Esophagus muscularis mucosa (tissue), 4 donors: ENCODE data around the gene MARVELD3. TPM values are rescaled to one million over a fixed set of nuclear protein-coding genes. Genes with fewer than 3 reads are reported as not detected.

Source experiments
- DNase-seq: peaks from one replicate; pipeline ENCODE4 v3.0.0-alpha.2; 2017; ENCODE audit errors: extremely low spot score
- H3K27ac ChIP-seq, 4 donors: fragments of 200-600 bp; sonication (generic); replicated peaks in 1 of 4; 1 replicate in 3 of 4; 2 replicates in 1 of 4; pipeline ENCODE4 v1.5.1; 2016 to 2019; ENCODE audit warnings: mild to moderate bottlenecking in 1 of 4
- H3K27me3 ChIP-seq, 4 donors: fragments of 200-600 bp; sonication (generic); one replicate each; pipeline versions ENCODE4 v1.5.1 to v1.6.0; 2016 to 2019
- H3K36me3 ChIP-seq, 4 donors: fragments of 200-600 bp; sonication (generic); one replicate each; pipeline ENCODE4 v1.5.1; 2016 to 2019
- H3K4me1 ChIP-seq, 4 donors: fragments of 200-600 bp; sonication (generic); one replicate each; pipeline ENCODE4 v1.5.1; 2016 to 2019
- H3K4me3 ChIP-seq, 4 donors: fragments of 200-600 bp; sonication (generic); 1 replicate in 2 of 4; 2 replicates in 2 of 4; pipeline ENCODE4 v1.5.1; 2016 to 2019; ENCODE audit warnings: mild to moderate bottlenecking in 4 of 4, moderate library complexity in 1 of 4
- H3K9me3 ChIP-seq, 4 donors: fragments of 200-600 bp; sonication (generic); 1 replicate in 3 of 4; 2 replicates in 1 of 4; pipeline ENCODE4 v1.5.1; 2016 to 2019
- EP300 ChIP-seq: sonication (generic); formaldehyde crosslinking; IDR thresholded peaks from one replicate; pipeline ENCODE4 v1.6.1; 2017; ENCODE audit warnings: antibody characterized with exemption
- POLR2A ChIP-seq: fragments of 450-650 bp; IDR thresholded peaks from one replicate; pipeline ENCODE4 v1.6.1; 2017; ENCODE audit warnings: antibody characterized with exemption, moderate library complexity, mild to moderate bottlenecking, low read depth
- POLR2AphosphoS5 ChIP-seq, 2 donors: sonication (generic); formaldehyde crosslinking; IDR thresholded peaks; one replicate each; pipeline ENCODE4 v1.6.1; 2017; ENCODE audit warnings: antibody characterized with exemption in 2 of 2
- WGBS: methylation state at CpG from one replicate; pipeline ENCODE4 v1.1.5; 2018; 5-methylcytosine and 5-hydroxymethylcytosine counted together
- intact Hi-C: fragments of 100-400 bp; cut with DNase I; formaldehyde crosslinking; loops from one replicate; pipeline ENCODE4 v1.15.1; 2023
- total RNA-seq, 4 donors: library from RNA; depleted of rRNA; stranded (reverse); fragments of >200 nt; gene quantifications; one replicate each; pipeline versions ENCODE4 v1.1.0 to v1.2.1, GENCODE V29; 2016
- TF ChIP-seq, protein P1 (sequence below), 3 experiments: fragments of 200-600 bp in 2 of 3; fragments of 450-650 bp in 1 of 3; sonication (generic) in 2 of 3; IDR thresholded peaks; one replicate each; pipeline ENCODE4 v1.5.1; 2017 to 2019; ENCODE audit warnings: antibody characterized with exemption in 3 of 3, mild to moderate bottlenecking in 2 of 3, moderate library complexity in 1 of 3

The MARVELD3 gene
- total RNA-seq, 4 donors from 2014 or later = 0.46 TPM; not detected in 3

DNA sequence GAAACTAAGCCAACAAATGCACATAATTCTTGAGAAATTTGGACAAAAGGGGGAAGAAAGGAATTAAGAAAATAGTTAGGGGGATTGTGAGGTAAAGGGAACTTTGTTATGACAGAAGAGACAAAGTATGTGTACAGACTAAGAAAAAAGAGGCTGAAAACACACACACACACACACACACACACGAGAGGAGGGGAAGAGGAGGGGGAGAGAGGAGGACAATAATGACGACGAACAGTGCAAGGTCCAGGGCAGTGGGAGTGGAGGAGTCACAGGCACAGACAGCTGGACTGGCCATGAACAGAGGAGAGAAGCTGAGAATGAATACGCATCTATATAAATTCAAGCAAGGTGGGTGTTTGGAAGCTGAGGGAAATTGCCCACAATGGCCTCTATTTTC lies 44.6 kb downstream of the MARVELD3 start:
- TF ChIP-seq, protein P1, sequence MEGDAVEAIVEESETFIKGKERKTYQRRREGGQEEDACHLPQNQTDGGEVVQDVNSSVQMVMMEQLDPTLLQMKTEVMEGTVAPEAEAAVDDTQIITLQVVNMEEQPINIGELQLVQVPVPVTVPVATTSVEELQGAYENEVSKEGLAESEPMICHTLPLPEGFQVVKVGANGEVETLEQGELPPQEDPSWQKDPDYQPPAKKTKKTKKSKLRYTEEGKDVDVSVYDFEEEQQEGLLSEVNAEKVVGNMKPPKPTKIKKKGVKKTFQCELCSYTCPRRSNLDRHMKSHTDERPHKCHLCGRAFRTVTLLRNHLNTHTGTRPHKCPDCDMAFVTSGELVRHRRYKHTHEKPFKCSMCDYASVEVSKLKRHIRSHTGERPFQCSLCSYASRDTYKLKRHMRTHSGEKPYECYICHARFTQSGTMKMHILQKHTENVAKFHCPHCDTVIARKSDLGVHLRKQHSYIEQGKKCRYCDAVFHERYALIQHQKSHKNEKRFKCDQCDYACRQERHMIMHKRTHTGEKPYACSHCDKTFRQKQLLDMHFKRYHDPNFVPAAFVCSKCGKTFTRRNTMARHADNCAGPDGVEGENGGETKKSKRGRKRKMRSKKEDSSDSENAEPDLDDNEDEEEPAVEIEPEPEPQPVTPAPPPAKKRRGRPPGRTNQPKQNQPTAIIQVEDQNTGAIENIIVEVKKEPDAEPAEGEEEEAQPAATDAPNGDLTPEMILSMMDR (IDR thresholded peaks at IDR 0.05) = no peak
- TF ChIP-seq POLR2AphosphoS5 (IDR thresholded peaks at IDR 0.05) (no peak), POLR2A (no peak), EP300 (no peak)
- H3K27me3 ChIP-seq = no peaks in the 10 kb centered on the region
- H3K27ac ChIP-seq = no peak overlapping the region
- peaks cover 54 to 100% (median 74%) of the 10 kb centered on the region in 4 donors for H3K36me3 ChIP-seq
- intact Hi-C loops = loop anchor here (10.0 kb wide), 1 partner anchor 74 kb away; no protein-coding TSS in a partner anchor
- H3K4me1 ChIP-seq = no peaks in the 10 kb centered on the region
- H3K9me3 ChIP-seq = no peaks in the 10 kb centered on the region
- H3K4me3 ChIP-seq = no peak overlapping the region
- no peak for DNase-seq
- WGBS = 81% methylated on average over 3 of the region's 4 CpGs

DNA sequence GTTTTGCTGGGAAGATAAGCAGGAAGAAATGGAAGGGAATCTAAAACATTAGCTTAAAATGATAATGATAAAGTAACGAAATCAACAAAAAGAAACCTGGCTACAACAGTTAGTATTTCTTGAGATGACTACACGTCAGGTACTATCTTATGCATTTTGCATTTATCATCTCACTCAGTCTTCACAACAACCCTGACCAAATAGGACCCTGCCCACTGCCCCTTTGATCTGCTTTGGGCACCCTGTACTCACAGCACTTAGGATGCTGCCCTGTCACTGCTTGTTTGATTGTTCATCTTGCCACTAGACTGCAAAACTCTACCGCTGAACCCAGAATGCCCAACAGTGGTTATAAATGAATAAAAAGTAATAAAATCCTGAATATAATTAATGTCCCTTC lies 45.2 kb downstream of the MARVELD3 start:
- Histone ChIP-seq H3K4me1 (no peaks in the 10 kb centered on the region), H3K36me3 (peaks cover 54 to 100% (median 74%) of the 10 kb centered on the region in 4 donors), H3K27ac (no peak overlapping the region), H3K4me3 (no peak overlapping the region), H3K9me3 (no peaks in the 10 kb centered on the region), H3K27me3 (no peaks in the 10 kb centered on the region)
- 88% methylated on average over 3 of the region's 3 CpGs for WGBS
- TF ChIP-seq EP300 = no peak
- TF ChIP-seq, protein P1 (IDR thresholded peaks at IDR 0.05) = no peak
- TF ChIP-seq POLR2AphosphoS5 (IDR thresholded peaks at IDR 0.05) = no peak
- TF ChIP-seq POLR2A = no peak
- no peak for DNase-seq
- intact Hi-C loops = loop anchor here (10.0 kb wide), 1 partner anchor 74 kb away; no protein-coding TSS in a partner anchor

DNA sequence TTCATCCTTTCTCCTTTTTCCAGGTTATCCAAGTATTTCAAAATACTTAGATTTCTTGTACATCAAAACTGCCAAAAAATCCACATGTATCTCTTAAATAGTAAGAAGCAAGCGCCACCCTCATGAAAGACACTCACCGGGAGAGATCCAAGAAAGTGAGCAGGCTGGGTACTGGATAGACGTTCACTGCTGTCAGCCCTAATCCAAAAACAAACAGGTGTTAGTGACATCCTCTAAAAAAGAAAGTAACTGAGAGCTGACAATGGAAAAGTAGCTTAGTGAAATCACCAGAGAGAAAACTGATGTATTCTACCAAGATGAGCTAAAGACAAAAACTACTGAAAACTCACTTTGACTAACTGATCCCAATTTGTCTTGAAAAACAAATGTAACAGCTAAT lies 46.1 kb downstream of the MARVELD3 start:
- no peaks in the 10 kb centered on the region for H3K9me3 ChIP-seq
- DNase-seq = no peak
- no peak overlapping the region for H3K27ac ChIP-seq
- no peaks in the 10 kb centered on the region for H3K27me3 ChIP-seq
- H3K4me3 ChIP-seq = no peak overlapping the region
- H3K36me3 ChIP-seq = peaks cover 54 to 100% (median 71%) of the 10 kb centered on the region in 4 donors
- no peaks in the 10 kb centered on the region for H3K4me1 ChIP-seq
- intact Hi-C loops = loop anchor here (10.0 kb wide), 1 partner anchor 73 kb away; no protein-coding TSS in a partner anchor
- no peak for TF ChIP-seq POLR2A
- TF ChIP-seq, protein P1 (IDR thresholded peaks at IDR 0.05) = no peak
- no peak for TF ChIP-seq POLR2AphosphoS5 (IDR thresholded peaks at IDR 0.05)
- no peak for TF ChIP-seq EP300
- WGBS = 70% methylated on average over 3 of the region's 3 CpGs

DNA sequence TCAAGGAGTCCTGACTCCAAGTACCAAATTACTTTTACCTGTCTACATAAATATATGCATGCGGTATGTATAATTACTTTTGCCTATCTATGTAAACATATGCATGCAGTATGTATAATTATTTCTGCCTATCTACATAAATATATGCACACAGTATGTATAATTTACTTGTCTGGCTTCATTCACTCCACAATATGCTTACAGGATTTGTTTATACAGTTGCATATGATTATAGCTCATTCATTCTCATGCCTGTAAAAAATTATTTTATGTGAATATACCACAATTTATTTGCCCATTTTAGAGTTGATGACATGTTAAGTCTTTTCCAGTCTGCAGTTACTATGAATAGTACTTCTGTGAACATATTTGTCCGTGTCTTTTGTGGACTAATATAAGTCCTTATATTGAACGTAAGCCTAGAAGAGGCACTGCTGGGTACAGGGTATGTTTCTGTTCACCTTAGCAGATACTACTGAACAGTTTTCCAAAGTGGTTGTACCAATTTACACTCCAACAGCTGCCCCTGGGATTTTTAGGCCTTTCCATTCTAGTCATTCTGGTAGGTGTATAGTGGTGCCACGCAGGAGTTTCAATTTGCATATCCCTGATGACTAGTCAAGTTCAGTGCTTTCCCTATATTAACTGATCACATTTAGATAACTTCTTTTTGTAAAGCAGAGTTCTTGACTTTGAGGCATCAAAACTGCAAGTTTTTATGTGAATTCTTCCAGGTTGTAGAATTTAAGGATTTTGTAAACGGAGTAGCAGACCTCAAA lies 47.0 kb downstream of the MARVELD3 start:
- H3K4me3 ChIP-seq = no peak overlapping the region
- no peak for DNase-seq
- TF ChIP-seq POLR2AphosphoS5 (IDR thresholded peaks at IDR 0.05) (no peak), POLR2A (no peak), EP300 (no peak)
- TF ChIP-seq, protein P1 (IDR thresholded peaks at IDR 0.05) = no peak
- intact Hi-C loops = loop anchor here (10.0 kb wide), 1 partner anchor 72 kb away; no protein-coding TSS in a partner anchor
- H3K27ac ChIP-seq = no peak overlapping the region
- H3K36me3 ChIP-seq = peaks cover 58 to 100% (median 69%) of the 10 kb centered on the region in 4 donors
- 94% methylated on average over 5 of the region's 5 CpGs for WGBS
- no peaks in the 10 kb centered on the region for H3K9me3 ChIP-seq
- H3K27me3 ChIP-seq = no peaks in the 10 kb centered on the region
- no peaks in the 10 kb centered on the region for H3K4me1 ChIP-seq
